GM19452 (cell line): Measurements from ENCODE around the gene MAZ.

ENCODE experiments used
- ATAC-seq: cut with Tn5 transposase; IDR thresholded peaks from one replicate; pipeline ENCODE4 v1.9.1; 2021; ENCODE audit not compliant: unreplicated experiment

The MAZ gene

GRCh38 chr16:29809031-29809747 lies 2.9 kb downstream of the MAZ start:
- ATAC-seq: no peak

- ATAC-seq: no peak
These were observed 3.7 kb downstream of the MAZ start for GRCh38 chr16:29809850-29810698.

DNA sequence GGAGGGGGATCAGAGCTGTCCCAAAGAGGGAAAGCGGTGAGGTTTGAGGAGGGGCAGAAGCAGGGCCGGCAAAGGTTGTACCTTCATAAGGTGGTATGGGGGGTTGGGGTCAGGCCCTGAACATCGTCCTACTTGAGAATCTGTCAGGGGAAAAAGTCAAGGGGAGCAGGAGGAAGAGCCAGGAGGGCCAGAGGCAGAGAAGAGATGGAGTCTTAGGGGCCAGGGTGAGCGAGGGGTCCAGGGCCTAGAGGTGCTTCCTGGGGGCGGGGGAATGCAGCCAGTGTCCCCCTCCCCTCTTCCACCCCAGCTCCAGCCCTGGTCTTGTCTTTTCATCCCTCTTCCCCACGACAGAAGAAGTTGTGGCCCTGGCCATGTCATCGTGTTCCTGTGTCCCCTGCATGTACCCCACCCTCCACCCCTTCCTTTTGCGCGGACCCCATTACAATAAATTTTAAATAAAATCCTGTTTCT lies 4.4 kb downstream of the MAZ start:
- ATAC-seq: no peak

- no peak for ATAC-seq
These were observed 5.0 kb downstream of the MAZ start for GRCh38 chr16:29811170-29811895.

- no peak for ATAC-seq
These were observed 5.8 kb downstream of the MAZ start, which contains the start of gene PRRT2 for GRCh38 chr16:29811896-29812665. PRRT2 (plus strand) TSS chr16:29812193; CDS start chr16:29813055, 862 bp downstream.

GRCh38 chr16:29812754-29813643 lies 6.7 kb downstream of the MAZ start:
- ATAC-seq: no peak

DNA sequence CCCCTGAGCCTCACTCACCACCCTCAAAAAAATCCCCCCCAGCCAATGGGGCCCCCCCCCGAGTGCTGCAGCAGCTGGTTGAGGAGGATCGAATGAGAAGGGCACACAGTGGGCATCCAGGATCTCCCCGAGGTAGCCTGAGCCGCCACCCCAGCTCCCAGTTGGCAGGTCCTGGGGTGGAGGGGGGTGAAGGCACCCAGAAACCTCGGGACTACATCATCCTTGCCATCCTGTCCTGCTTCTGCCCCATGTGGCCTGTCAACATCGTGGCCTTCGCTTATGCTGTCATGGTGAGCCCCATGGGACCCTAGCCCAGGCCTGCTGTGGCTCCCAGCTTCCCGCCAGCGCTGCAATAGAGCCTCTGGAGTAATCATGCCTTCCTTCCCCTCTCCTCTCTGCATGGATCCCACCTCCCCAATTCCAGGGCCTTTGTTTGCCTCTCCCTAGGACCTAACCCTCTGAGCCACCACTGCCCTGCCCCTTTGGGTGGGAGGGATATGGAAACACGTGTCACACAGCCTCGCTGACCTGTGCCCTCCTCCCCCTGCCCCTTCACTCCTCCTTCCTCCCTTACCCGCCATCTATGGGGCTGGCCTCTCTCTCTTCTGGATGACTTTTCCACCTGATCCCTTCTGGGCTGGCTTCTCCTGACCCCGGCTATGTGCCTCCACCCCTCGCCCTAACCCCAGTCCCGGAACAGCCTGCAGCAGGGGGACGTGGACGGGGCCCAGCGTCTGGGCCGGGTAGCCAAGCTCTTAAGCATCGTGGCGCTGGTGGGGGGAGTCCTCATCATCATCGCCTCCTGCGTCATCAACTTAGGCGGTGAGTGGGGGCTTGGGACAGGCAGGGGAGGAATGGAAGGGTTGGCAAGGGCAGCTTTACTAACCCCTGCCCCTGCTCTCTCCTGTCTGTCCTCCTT lies 7.6 kb downstream of the MAZ start:
- no peak for ATAC-seq

DNA sequence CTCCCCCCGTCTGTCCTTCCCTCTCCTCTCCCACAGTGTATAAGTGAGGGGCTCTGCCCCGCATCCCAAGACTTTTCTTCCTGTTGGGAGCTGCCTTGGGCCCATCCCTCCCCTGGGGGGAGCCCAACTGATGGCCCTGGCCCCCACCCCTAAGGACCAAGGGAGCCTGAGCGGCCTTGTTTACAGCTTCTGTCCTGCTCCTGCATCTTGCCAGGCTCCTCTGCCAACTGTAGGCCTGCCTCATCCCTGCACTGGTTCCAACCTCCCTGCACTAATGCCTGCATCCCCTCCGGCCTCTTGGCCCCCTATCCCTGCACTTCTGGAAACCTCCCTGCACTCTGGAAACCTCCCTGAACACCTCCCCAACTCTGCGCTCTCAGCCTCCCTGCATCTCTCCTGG lies 8.3 kb downstream of the MAZ start:
- no peak for ATAC-seq

GRCh38 chr16:29815032-29815721 lies 8.8 kb downstream of the MAZ start:
- no peak for ATAC-seq

DNA sequence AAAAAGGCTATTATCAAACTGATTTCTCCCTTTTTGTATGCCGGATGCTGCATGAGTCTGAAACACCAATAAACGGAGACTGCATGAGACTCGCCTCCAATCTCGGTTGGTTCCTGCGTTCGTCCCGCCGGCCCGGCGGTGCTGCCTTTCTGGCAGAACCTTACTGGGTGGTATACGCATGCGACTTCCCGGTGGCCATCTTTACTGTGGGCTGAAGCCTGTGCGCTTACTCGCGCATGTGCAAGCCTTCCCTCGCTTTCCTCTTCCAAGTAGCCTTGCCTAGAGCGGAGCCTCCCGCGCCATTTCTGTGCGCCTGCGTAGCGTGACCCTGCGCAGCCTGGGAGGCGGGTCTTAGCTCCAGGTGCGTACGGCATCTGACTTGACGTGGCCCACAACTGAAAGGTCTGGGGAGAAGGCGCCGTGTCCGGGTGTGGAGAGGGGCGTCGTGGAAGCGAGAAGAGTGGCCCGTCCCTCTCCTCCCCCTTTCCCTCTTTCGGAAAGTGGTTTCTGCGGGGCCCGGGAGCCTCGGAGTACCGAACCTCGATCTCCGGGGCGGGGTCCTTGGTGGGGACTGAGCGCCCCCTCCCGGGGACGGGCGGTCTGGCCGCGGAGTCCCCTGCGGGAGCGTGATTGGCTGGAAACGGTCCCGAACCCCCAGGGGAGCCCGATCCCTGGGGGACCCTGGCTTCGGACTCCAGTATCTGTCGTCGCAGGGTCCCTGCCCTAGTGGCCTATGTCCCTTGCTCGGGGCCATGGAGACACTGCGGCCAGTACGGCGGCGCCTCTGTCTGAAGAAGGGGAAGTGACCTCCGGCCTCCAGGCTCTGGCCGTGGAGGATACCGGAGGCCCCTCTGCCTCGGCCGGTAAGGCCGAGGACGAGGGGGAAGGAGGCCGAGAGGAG lies 9.7 kb downstream of the MAZ start, which contains the start of gene PAGR1:
Gene PAGR1 (plus strand): TSS at position 360 of the 901 bp plus-strand sequence. CDS start 374 bp downstream, at position 734.
- peak; percentile 59 for ATAC-seq

- ATAC-seq: peak; percentile 12
These were observed 10.5 kb downstream of the MAZ start for GRCh38 chr16:29816694-29817441.

DNA sequence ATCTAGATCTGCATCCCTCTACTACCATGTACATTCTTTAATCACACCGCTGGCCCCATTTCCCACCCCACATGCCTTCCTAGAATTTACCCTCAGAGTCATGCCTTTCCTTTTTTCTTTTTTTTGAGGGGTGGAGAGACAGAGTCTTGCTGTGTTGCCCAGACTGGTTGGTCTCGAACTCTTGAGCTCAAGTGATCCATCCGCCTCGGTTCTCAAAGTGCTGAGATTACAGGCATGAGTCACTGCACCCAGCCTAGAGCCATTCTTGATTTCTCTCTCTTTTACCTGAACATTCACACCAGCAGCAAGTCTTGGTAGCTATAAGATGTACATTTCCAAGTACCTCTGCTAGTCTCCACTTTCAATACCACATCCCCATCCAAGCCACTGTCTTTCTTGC lies 11.8 kb downstream of the MAZ start:
- ATAC-seq: no peak

GRCh38 chr16:29819506-29819905 lies 13.2 kb downstream of the MAZ start:
- no peak for ATAC-seq

DNA sequence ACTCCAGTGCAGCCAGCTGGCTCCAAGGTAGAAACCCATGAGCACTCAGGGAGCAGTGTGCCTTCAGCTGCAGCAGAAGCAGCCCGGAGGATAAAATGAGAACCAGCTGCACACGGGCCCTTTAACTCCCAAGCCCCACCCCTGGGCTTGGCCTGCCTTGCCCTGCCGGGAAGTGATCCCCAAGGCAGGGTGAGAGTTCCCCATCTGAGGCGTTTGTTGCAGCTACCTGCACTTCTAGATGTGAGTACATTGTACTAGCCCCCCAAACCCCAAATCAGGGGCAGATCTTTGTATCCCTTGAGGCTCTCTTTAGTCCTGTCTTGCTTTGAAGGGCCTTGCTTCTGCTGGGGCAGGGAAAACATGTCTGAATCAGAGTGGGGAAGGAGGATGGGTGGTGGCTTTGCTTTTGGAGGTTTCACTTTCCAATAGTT lies 14.0 kb downstream of the MAZ start, which contains the start of gene MVP:
Gene MVP (plus strand): TSS at position 192 of the 431 bp plus-strand sequence. CDS start 10,088 bp downstream, outside the sequence.
- ATAC-seq: no peak

DNA sequence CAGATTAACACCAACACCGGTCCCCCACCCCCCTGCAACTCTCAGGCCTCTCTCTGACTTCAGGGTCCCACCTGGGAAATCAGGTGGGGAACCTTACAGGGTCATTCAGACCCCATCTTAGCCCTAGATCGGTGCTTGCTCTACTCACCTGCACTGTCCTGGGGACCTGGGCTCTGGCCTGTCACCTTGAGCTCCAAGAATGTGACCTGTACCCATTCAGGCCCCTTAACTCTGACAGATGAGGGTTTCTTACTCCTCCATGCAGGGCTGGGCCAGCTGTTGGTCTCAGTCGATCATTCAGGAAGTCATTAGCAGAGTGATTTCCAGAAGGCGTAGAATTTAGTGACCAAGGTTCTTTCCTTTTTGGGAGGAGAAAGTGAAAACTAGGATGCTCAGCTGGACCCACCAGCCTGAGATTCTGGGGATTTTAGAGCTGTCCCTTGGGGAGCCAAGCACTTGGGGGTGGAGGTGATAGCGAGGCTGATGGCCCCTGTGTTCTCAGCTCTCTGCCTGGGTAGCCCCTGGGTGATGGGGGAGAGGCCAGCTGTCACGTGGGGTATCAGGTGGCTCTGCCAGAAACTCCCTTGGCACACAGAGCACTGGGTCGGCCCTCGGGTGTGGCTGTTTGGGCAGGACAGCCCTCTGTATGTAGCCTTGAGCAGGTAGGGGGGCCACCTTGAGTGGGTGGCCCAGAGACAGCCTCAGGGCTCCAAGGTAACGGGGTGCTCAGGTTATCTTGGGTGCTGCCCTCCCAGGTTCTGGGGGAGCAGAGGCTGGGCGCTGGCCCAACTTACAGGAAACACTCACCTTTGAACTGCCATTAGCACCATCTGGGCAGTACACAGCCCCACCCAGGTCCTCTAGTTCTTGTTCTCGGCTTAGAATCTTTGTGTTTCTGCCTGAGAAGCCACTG lies 14.7 kb downstream of the MAZ start:
- peak; percentile 43 for ATAC-seq
